HG03460 (cell line): Measurements from ENCODE around the gene DLX4.

Source experiments
- ATAC-seq: cut with Tn5 transposase; IDR thresholded peaks from one replicate; pipeline ENCODE4 v1.9.1; 2021; ENCODE audit not compliant: unreplicated experiment

Gene DLX4

GRCh38 chr17:50003911-50004310 lies 34.9 kb downstream of the DLX4 start:
- no peak for ATAC-seq

- no peak for ATAC-seq
Observed at GRCh38 chr17:50009282-50009681, 40.3 kb downstream of the DLX4 start.

- ATAC-seq = no peak
Observed at GRCh38 chr17:50013079-50013478, 44.1 kb downstream of the DLX4 start.

GRCh38 chr17:50014471-50015088 lies 45.6 kb downstream of the DLX4 start:
- no peak for ATAC-seq

GRCh38 chr17:50015146-50015545 lies 46.2 kb downstream of the DLX4 start:
- ATAC-seq = no peak

GRCh38 chr17:50018909-50019308 lies 49.9 kb downstream of the DLX4 start:
- ATAC-seq = no peak

- no peak for ATAC-seq
Observed at GRCh38 chr17:50020841-50021599, 52.0 kb downstream of the DLX4 start.

GRCh38 chr17:50021681-50022370 lies 52.8 kb downstream of the DLX4 start:
- ATAC-seq = no peak

- no peak for ATAC-seq
Observed at GRCh38 chr17:50022463-50023130, 53.6 kb downstream of the DLX4 start.

- no peak for ATAC-seq
Observed at GRCh38 chr17:50023520-50023919, 54.5 kb downstream of the DLX4 start.
